Measurements from ENCODE around the gene FARS2.
"Not testable (repeated sequence)": the region's sequence is repeated elsewhere in the genome, so short reads cannot be mapped to it uniquely, and the experiment has no call there.

Gene FARS2

GRCh38 chr6:5778906-5779305 lies 517.6 kb downstream of the FARS2 start:
- no peak for FAIRE-seq
- no peak for DNase-seq (ENCODE audit: extremely low spot score, insufficient read length, low read depth)

- no peak for DNase-seq (ENCODE audit: extremely low spot score, insufficient read length, low read depth)
- no peak for FAIRE-seq
Observed at GRCh38 chr6:5781019-5781418, 519.7 kb downstream of the FARS2 start.

GRCh38 chr6:5781966-5782556 lies 520.7 kb downstream of the FARS2 start:
- DNase-seq (ENCODE audit: extremely low spot score, insufficient read length, low read depth) (no peak), FAIRE-seq (no peak)

- DNase-seq (ENCODE audit: extremely low spot score, insufficient read length, low read depth): no peak
- FAIRE-seq: no peak
Observed at GRCh38 chr6:5782783-5783547, 521.7 kb downstream of the FARS2 start.

GRCh38 chr6:5783584-5784089 lies 522.3 kb downstream of the FARS2 start:
- DNase-seq (ENCODE audit: extremely low spot score, insufficient read length, low read depth) (no peak), FAIRE-seq (no peak)

GRCh38 chr6:5785249-5785648 lies 523.9 kb downstream of the FARS2 start:
- FAIRE-seq (no peak), DNase-seq (ENCODE audit: extremely low spot score, insufficient read length, low read depth) (no peak)

GRCh38 chr6:5786321-5786968 lies 525.1 kb downstream of the FARS2 start:
- DNase-seq (ENCODE audit: extremely low spot score, insufficient read length, low read depth): no peak
- no peak for FAIRE-seq

GRCh38 chr6:5786969-5787720 lies 525.8 kb downstream of the FARS2 start:
- FAIRE-seq: no peak
- DNase-seq (ENCODE audit: extremely low spot score, insufficient read length, low read depth): no peak

GRCh38 chr6:5789426-5789825 lies 528.1 kb downstream of the FARS2 start:
- FAIRE-seq; DNase-seq (ENCODE audit: extremely low spot score, insufficient read length, low read depth): not testable (repeated sequence)

GRCh38 chr6:5796555-5796954 lies 535.2 kb downstream of the FARS2 start:
- FAIRE-seq; DNase-seq (ENCODE audit: extremely low spot score, insufficient read length, low read depth): not testable (repeated sequence)

GRCh38 chr6:5806406-5806805 lies 545.1 kb downstream of the FARS2 start:
- not testable (repeated sequence) for DNase-seq (ENCODE audit: extremely low spot score, insufficient read length, low read depth); FAIRE-seq

- FAIRE-seq (no peak), DNase-seq (ENCODE audit: extremely low spot score, insufficient read length, low read depth) (no peak)
Observed at GRCh38 chr6:5809450-5809849, 548.1 kb downstream of the FARS2 start.

- no peak for FAIRE-seq
- no peak for DNase-seq (ENCODE audit: extremely low spot score, insufficient read length, low read depth)
Observed at GRCh38 chr6:5811997-5812396, 550.7 kb downstream of the FARS2 start.

- DNase-seq (ENCODE audit: extremely low spot score, insufficient read length, low read depth) (no peak), FAIRE-seq (peak; percentile 86)
Observed at GRCh38 chr6:5813625-5814027, 552.3 kb downstream of the FARS2 start.

GRCh38 chr6:5814116-5814515 lies 552.8 kb downstream of the FARS2 start:
- FAIRE-seq (no peak), DNase-seq (ENCODE audit: extremely low spot score, insufficient read length, low read depth) (no peak)

- FAIRE-seq: no peak
- DNase-seq (ENCODE audit: extremely low spot score, insufficient read length, low read depth): no peak
Observed at GRCh38 chr6:5814901-5815300, 553.6 kb downstream of the FARS2 start.

GRCh38 chr6:5817869-5818268 lies 556.6 kb downstream of the FARS2 start:
- FAIRE-seq (no peak), DNase-seq (ENCODE audit: extremely low spot score, insufficient read length, low read depth) (no peak)

GRCh38 chr6:5818959-5819358 lies 557.6 kb downstream of the FARS2 start:
- FAIRE-seq (no peak), DNase-seq (ENCODE audit: extremely low spot score, insufficient read length, low read depth) (no peak)
